Esophagus (tissue), 2 donors: ENCODE measurements around the gene TNFAIP8L2. TPM values are rescaled to one million over a fixed set of nuclear protein-coding genes. Genes with fewer than 3 reads are reported as not detected.
"Not testable (repeated sequence)": the region's sequence is repeated elsewhere in the genome, so short reads cannot be mapped to it uniquely, and the experiment has no call there.

Experiments
- H3K27ac ChIP-seq, 2 donors: one replicate each; pipeline ENCODE4 v1.5.1; 2013; ENCODE audit warnings: low read depth in 2 of 2, mild to moderate bottlenecking in 2 of 2, inconsistent platforms in 1 of 2, low read length in 1 of 2, moderate library complexity in 1 of 2
- H3K27me3 ChIP-seq, 2 donors: one replicate each; pipeline ENCODE4 v1.6.1; 2013; ENCODE audit warnings: low read length in 2 of 2, control low read depth in 1 of 2, mild to moderate bottlenecking in 1 of 2; ENCODE audit not compliant: insufficient read depth in 2 of 2, control insufficient read depth in 1 of 2
- H3K36me3 ChIP-seq, 2 donors: one replicate each; pipeline ENCODE4 v1.6.1; 2013; ENCODE audit warnings: low read length in 1 of 2; ENCODE audit not compliant: control insufficient read depth in 2 of 2, insufficient read depth in 2 of 2
- H3K4me1 ChIP-seq, 2 donors: one replicate each; pipeline ENCODE4 v1.6.1; 2013; ENCODE audit warnings: low read length in 1 of 2; ENCODE audit not compliant: control insufficient read depth in 2 of 2, insufficient read depth in 2 of 2
- H3K4me3 ChIP-seq, 2 donors: one replicate each; pipeline ENCODE4 v1.5.1; 2013; ENCODE audit warnings: low read length in 2 of 2, mild to moderate bottlenecking in 2 of 2, low read depth in 1 of 2, moderate library complexity in 1 of 2
- H3K9me3 ChIP-seq, 2 donors: one replicate each; pipeline ENCODE4 v1.6.1; 2013; ENCODE audit warnings: mild to moderate bottlenecking in 2 of 2, low read depth in 1 of 2, low read length in 1 of 2, moderate library complexity in 1 of 2; ENCODE audit not compliant: control insufficient read depth in 2 of 2, insufficient read depth in 1 of 2
- WGBS, 2 donors: extraction: QIAGEN DNeasy Blood & Tissue Kit; methylation state at CpG; one replicate each; pipeline ENCODE4 v1.1.7; 2013; 5-methylcytosine and 5-hydroxymethylcytosine counted together
- polyA plus RNA-seq, 2 donors: library from polyadenylated mRNA; stranded (reverse); fragments of 200-250 nt; gene quantifications; one replicate each; pipeline ENCODE4 v1.2.3, GENCODE V29; 2013
- donor health status: healthy with polysubstance abuse.
- donor health status: Bipolar disorder and iron deficiency.

Gene TNFAIP8L2
- polyA plus RNA-seq, 2 donors, result 1.2 to 1.6 TPM

DNA sequence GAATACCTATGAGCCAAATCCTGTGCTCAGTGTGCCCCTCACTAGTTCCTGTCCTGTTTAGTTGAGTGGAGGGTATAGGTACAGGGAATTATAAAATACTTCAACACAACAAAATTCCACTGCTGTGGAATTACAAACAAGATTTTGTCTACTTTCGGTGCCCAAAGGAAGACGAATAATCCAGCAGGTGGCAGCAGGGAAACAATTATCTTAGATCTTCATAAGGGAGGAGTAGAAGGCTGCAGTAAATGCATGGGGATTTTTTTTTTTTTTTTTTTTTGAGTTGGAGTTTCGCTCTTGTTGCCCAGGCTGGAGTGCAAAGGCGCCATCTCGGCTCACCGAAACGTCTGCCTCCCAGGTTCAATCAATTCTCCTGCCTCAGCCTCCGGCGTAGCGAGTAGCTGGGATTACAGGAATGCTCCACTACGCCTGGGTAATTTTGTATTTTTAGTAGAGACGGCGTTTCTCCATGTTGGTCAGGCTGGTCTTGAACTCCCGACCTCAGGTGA is 39.9 kb downstream of the TNFAIP8L2 start:
- no peaks in the 10 kb centered on the region for H3K27me3 ChIP-seq
- H3K9me3 ChIP-seq, result no peaks in the 10 kb centered on the region
- H3K36me3 ChIP-seq, result no peaks in the 10 kb centered on the region
- WGBS, 2 donors, result 25 to 34% methylated on average over 14 of the region's 14 CpGs
- H3K4me1 ChIP-seq, result no peaks in the 10 kb centered on the region
- peak overlapping the region; percentile 82 to 94 for H3K27ac ChIP-seq
- peak overlapping the region in 1 of 2 donors; percentile 38 for H3K4me3 ChIP-seq

DNA sequence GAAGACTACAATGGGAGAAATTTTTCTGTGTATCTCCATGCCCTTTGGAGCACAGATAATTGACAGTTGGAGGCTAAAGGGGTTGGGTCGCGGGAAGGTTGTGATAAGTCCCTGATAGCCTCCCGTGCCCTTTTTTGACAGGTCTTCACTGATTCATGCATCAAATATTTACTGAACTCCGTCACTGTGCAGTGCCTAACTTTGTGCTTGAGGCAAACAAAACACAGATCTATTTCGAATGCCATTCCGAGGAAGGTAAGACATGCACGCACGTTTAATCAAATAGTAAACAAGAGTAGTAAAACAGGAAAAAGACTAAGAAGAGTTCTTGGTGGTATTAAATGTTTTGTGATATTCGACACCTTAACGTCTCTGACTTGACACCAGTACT is 41.4 kb downstream of the TNFAIP8L2 start:
- Histone ChIP-seq H3K4me3 (peak overlapping the region; percentile 74 to 97), H3K27ac (peak overlapping the region; percentile 87 to 99), H3K27me3 (no peaks in the 10 kb centered on the region), H3K4me1 (no peaks in the 10 kb centered on the region), H3K36me3 (peaks cover 0 to 2% of the 10 kb centered on the region in 2 donors), H3K9me3 (no peaks in the 10 kb centered on the region)
- 6 to 7% methylated on average over 10 of the region's 10 CpGs for WGBS, 2 donors

DNA sequence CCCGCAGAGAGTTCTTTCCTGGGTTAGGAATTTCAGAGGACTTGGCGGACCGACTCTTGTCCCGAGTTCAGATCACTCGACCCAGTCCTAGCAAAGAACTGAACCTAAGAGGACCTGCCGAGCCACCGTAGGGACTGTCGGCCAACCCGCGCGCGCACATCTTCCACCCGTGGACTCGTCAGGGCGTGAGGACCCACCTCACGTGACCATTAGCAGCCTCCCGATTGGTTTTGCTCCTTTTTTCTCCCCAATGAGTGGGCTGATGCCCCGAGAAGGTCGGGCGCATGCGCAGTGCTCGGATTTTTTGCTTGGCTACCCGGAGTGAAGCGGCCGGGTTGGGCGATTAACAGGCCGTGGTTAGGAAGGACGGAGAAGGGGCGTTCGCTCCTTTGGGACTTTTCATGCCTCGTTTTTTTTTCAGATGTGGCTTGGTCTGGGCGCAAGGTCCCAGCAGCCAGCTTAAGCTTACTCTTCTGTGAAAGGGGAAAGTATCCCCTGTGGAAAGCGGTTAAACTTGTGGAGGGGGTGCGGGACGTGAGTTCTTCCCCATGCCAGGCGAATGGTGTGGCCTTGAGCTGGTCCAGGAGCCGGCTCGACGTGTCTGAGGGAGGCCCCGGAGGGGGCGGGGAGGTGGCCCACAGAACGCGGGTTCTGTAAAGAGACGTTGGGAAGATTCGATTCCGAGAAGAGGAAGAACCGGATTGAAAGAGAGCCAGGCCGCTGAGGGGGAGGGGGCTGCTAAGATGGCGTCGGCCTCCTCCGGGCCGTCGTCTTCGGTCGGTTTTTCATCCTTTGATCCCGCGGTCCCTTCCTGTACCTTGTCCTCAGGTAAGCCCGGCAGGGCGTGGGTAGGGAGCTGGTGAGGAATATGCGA is 42.0 kb downstream of the TNFAIP8L2 start, which contains the start of gene PIP5K1A:
Gene PIP5K1A (plus strand): TSS at position 299 of the 874 bp plus-strand sequence. CDS start 445 bp downstream, at position 744.
- Histone ChIP-seq H3K27me3 (no peaks in the 10 kb centered on the region), H3K36me3 (peaks cover 0 to 5% of the 10 kb centered on the region in 2 donors), H3K9me3 (no peaks in the 10 kb centered on the region), H3K27ac (peak within 1 kb of the TSS; percentile 87 to 99), H3K4me1 (no peaks in the 10 kb centered on the region), H3K4me3 (peak within 1 kb of the TSS; percentile 74 to 97)
- WGBS, 2 donors, result 0% methylated on average over 60 of the region's 60 CpGs

DNA sequence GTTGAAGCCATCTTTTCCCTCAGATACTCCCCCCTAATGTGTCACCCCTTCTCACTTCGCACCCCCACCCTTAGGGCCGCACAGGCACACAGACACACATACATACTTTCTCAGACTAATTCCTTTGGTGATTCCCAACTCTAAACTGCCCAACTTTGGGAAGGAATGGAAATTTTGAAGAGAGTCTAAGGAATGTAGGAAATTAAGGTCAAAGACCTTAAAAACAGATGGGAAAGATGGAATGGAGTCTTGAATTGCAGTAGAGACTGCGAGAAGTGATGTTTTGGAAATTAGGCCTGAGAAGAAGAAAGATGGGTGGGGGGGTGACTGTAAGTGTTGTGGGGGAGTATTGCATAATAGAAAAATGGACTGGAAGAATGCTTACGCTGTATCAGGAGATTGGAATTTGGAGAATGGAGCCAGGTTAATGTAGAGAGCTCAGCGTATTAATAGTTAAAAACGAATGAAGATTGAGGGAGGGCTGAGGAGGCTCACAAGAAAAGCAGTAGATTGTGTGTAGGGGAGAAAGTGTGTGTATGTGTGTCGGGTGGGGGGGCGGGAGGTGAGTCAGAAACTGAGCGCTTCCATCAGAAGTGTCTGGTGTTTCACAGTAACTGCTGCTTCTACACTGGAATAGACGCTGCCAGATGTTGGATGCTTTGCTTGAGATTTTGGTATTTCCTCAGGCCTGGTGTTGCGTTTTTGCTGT is 43.6 kb downstream of the TNFAIP8L2 start:
- H3K27me3 ChIP-seq, result no peaks in the 10 kb centered on the region
- H3K36me3 ChIP-seq, result peaks cover 0 to 5% of the 10 kb centered on the region in 2 donors
- no peaks in the 10 kb centered on the region for H3K9me3 ChIP-seq
- WGBS, 2 donors, result 17 to 18% methylated on average over 11 of the region's 11 CpGs
- H3K4me1 ChIP-seq, result no peaks in the 10 kb centered on the region
- H3K4me3 ChIP-seq, result peak overlapping the region; percentile 74 to 97
- H3K27ac ChIP-seq, result peak overlapping the region; percentile 85 to 87

DNA sequence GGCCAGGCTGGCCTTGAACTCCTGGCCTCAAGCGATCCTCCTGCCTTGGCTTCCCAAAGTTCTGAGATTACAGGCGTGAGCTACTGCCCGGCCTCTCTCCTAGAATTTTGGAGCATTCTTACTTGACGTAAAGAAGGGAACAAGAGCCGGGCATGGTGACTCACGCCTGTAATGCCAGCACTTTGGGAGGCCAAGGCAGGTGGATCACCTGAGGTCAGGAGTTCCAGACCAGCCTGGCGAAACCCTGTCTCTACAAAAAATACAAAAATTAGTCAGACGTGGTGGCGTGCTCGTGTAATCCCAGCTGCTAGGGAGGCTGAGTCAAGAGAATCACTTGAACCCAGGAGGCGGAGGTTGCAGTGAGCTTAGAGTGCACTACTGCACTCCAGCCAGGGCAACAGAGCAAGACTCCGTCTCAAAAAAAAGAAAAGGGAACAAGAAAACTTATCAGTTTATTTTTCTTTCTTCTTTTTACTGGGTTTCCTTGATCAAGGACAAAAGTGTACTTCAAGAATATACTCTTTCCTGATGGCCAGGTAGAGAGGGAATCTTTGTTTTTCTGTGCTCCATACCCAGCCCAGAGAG is 49.0 kb downstream of the TNFAIP8L2 start:
- H3K4me1 ChIP-seq, result not testable (repeated sequence)

More for the DNA sequence above, 49.0 kb downstream of the TNFAIP8L2 start:
- peaks cover 2 to 14% of the 10 kb centered on the region in 2 donors for H3K36me3 ChIP-seq
- not testable (repeated sequence) for H3K27ac ChIP-seq, H3K4me3 ChIP-seq, H3K27me3 ChIP-seq, H3K9me3 ChIP-seq
- WGBS, 2 donors, result 91 to 94% methylated on average over 12 of the region's 12 CpGs

Other genes with a start within 250 kb of the TNFAIP8L2 start
- gene SETDB1, start 230.3 kb upstream of the TNFAIP8L2 start, polyA plus RNA-seq, result 10 to 100 TPM; 14.4 to 17.8 TPM
- gene CERS2, start 181.8 kb upstream of the TNFAIP8L2 start, polyA plus RNA-seq, result 10 to 100 TPM; 35.5 to 39.4 TPM
- gene ANXA9, start 174.4 kb upstream of the TNFAIP8L2 start, polyA plus RNA-seq, result 10 to 100 TPM; 14.4 to 17.5 TPM
- gene MINDY1, start 149.7 kb upstream of the TNFAIP8L2 start, polyA plus RNA-seq, result 10 to 100 TPM; 17.2 to 21.3 TPM
- gene PRUNE1, start 148.2 kb upstream of the TNFAIP8L2 start, polyA plus RNA-seq, result 10 to 100 TPM in 1 of 2 donors, 1 to 10 TPM in 1; 7.2 to 10.1 TPM
- 100 to 1,000 TPM; 111 to 159 TPM for gene BNIPL, start 120.1 kb upstream of the TNFAIP8L2 start, polyA plus RNA-seq
- gene C1orf56, start 108.9 kb upstream of the TNFAIP8L2 start, polyA plus RNA-seq, result 1 to 10 TPM; 1.7 to 2.9 TPM
- 10 to 100 TPM; 62.9 to 86.6 TPM for gene CDC42SE1, start 97.0 kb upstream of the TNFAIP8L2 start, polyA plus RNA-seq
- 1 to 10 TPM in 1 of 2 donors, under 1 TPM in 1; 0.72 to 1.5 TPM for gene MLLT11, start 96.3 kb upstream of the TNFAIP8L2 start, polyA plus RNA-seq
- 1 to 10 TPM; 4.2 to 6.3 TPM for gene GABPB2, start 85.9 kb upstream of the TNFAIP8L2 start, polyA plus RNA-seq
- gene SEMA6C, start 10.0 kb upstream of the TNFAIP8L2 start, polyA plus RNA-seq, result 1 to 10 TPM; 3.3 to 7.2 TPM
- 1 to 10 TPM; 3.8 TPM for gene LYSMD1, start 9.3 kb downstream of the TNFAIP8L2 start, polyA plus RNA-seq
- 10 to 100 TPM; 40.5 to 43.9 TPM for gene SCNM1, start 9.5 kb downstream of the TNFAIP8L2 start, polyA plus RNA-seq
- gene TMOD4, start 19.3 kb downstream of the TNFAIP8L2 start, polyA plus RNA-seq, result under 1 TPM; 0.14 to 0.22 TPM
- 10 to 100 TPM; 27.2 to 28.2 TPM for gene VPS72, start 33.5 kb downstream of the TNFAIP8L2 start, polyA plus RNA-seq
- 10 to 100 TPM; 16.4 to 23.2 TPM for gene PIP5K1A, start 41.9 kb downstream of the TNFAIP8L2 start, polyA plus RNA-seq
- 100 to 1,000 TPM; 127 to 168 TPM for gene PSMD4, start 98.1 kb downstream of the TNFAIP8L2 start, polyA plus RNA-seq
- 10 to 100 TPM in 1 of 2 donors, 1 to 10 TPM in 1; 8.0 to 11.4 TPM for gene ZNF687, start 125.7 kb downstream of the TNFAIP8L2 start, polyA plus RNA-seq
- 10 to 100 TPM; 22.3 to 28.6 TPM for gene PI4KB, start 170.8 kb downstream of the TNFAIP8L2 start, polyA plus RNA-seq
- 10 to 100 TPM; 12.0 to 12.9 TPM for gene RFX5, start 190.6 kb downstream of the TNFAIP8L2 start, polyA plus RNA-seq
- gene SELENBP1, start 216.1 kb downstream of the TNFAIP8L2 start, polyA plus RNA-seq, result 10 to 100 TPM; 23.5 to 27.4 TPM
- 100 to 1,000 TPM; 223 to 250 TPM for gene PSMB4, start 242.9 kb downstream of the TNFAIP8L2 start, polyA plus RNA-seq